ENCODE results near the gene DPYSL3.
"Not testable (repeated sequence)": the region's sequence is repeated elsewhere in the genome, so short reads cannot be mapped to it uniquely, and the experiment has no call there.

GRCh38 chr5:147367381-147367780, 142.5 kb downstream of the DPYSL3 start:
- TF ChIP-seq YY1 (IDR thresholded peaks at IDR 0.05; ENCODE audit: extremely low read depth, insufficient replicate concordance, low read depth, low read length); CTCF (IDR thresholded peaks at IDR 0.05 in 2 of 3, conservative IDR thresholded peaks at IDR 0.05 in 1 of 3; ENCODE audit: borderline replicate concordance in 1 of 3, insufficient read depth in 1 of 3, low read depth in 2 of 3, low read length in 2 of 3); EZH2phosphoT487 (IDR thresholded peaks at IDR 0.05; ENCODE audit: borderline replicate concordance); RAD21 (IDR thresholded peaks at IDR 0.05; ENCODE audit: low read depth); POLR2A (IDR thresholded peaks at IDR 0.05; ENCODE audit: borderline replicate concordance, extremely low read depth, insufficient read depth, insufficient read length); POLR2AphosphoS5 (IDR thresholded peaks at IDR 0.05; ENCODE audit: low read depth, low read length); REST (IDR thresholded peaks at IDR 0.05; ENCODE audit: low read depth); EZH2 (IDR thresholded peaks at IDR 0.05); TCF7L2 (IDR thresholded peaks at IDR 0.05; ENCODE audit: borderline replicate concordance, extremely low read depth, insufficient read depth, insufficient read length): not testable (repeated sequence)
